Measurements from ENCODE around the gene ANKRD63.

The ANKRD63 gene

GRCh38 chr15:40317580-40317979 is 34.7 kb upstream of the ANKRD63 start:
- DNase-seq, result no peak
- WGBS (ENCODE audit: extremely low coverage, insufficient coverage, low lambda C conversion rate), result no CpG with 5 or more reads among the region's 4 CpGs
- H3K79me1 ChIP-seq (ENCODE audit: low read length), result no peaks in the 10 kb centered on the region
- H3K23ac ChIP-seq (ENCODE audit: low read length), result no peak overlapping the region
- no peaks in the 10 kb centered on the region for H3K36me3 ChIP-seq (ENCODE audit: control insufficient read depth, insufficient read depth, low read length)
- H3K79me2 ChIP-seq (ENCODE audit: control insufficient read depth, insufficient read depth, low read length), result no peaks in the 10 kb centered on the region
- no peak overlapping the region for H3K4ac ChIP-seq (ENCODE audit: low read depth, low read length)
- peaks cover 3% of the 10 kb centered on the region for H3K4me1 ChIP-seq (ENCODE audit: control insufficient read depth, low read depth, low read length)
- no peak overlapping the region for H2BK5ac ChIP-seq (ENCODE audit: low read length)
- H3K4me3 ChIP-seq (ENCODE audit: low read length), result no peak overlapping the region
- no peak overlapping the region for H2BK120ac ChIP-seq (ENCODE audit: low read depth, low read length)
- no peak overlapping the region for H3K18ac ChIP-seq (ENCODE audit: low read length)
- no peak overlapping the region for H3K4me2 ChIP-seq (ENCODE audit: low read length)
- no peak overlapping the region for H3K9ac ChIP-seq (ENCODE audit: low read length)
- H3K27ac ChIP-seq (ENCODE audit: low read depth, low read length), result no peak overlapping the region
- H3K56ac ChIP-seq (ENCODE audit: low read length), result no peak overlapping the region
- H3K27me3 ChIP-seq (ENCODE audit: insufficient read depth, low read length, poor library complexity), result no peaks in the 10 kb centered on the region
- H4K8ac ChIP-seq (ENCODE audit: low read depth, low read length), result no peak overlapping the region
- H2BK15ac ChIP-seq (replicated peaks; ENCODE audit: low read depth), result no peak overlapping the region
- H2AK5ac ChIP-seq (ENCODE audit: low read length), result no peak overlapping the region
- no peak overlapping the region for H4K5ac ChIP-seq (ENCODE audit: low read length)

DNA sequence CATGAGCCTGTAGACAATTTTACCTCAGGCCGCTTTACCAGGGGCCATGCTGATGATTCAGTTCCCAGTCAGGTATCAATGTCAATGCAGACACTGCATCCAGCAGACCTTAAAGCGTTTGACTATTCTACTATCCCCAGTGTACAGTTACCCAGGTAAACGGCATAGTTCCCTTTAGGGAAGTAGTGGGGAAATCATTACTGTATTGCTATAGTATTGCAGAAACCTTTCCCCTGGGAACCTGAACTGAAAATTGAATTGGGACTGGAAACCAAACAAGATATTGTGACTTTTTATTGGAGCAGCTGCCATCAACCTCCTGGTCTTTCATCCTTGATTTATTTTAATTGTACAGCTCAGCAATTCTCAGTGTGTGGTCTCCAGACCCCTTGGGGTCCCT is 34.1 kb upstream of the ANKRD63 start:
- WGBS (ENCODE audit: extremely low coverage, insufficient coverage, low lambda C conversion rate), result no CpG with 5 or more reads among the region's 3 CpGs

GRCh38 chr15:40314723-40315276 is 31.9 kb upstream of the ANKRD63 start:
- Histone ChIP-seq H3K9ac (ENCODE audit: low read length) (no peak overlapping the region), H3K56ac (ENCODE audit: low read length) (no peak overlapping the region), H2BK15ac (replicated peaks; ENCODE audit: low read depth) (no peak overlapping the region), H3K23ac (ENCODE audit: low read length) (no peak overlapping the region), H3K36me3 (ENCODE audit: control insufficient read depth, insufficient read depth, low read length) (no peaks in the 10 kb centered on the region), H3K4ac (ENCODE audit: low read depth, low read length) (no peak overlapping the region), H2BK120ac (ENCODE audit: low read depth, low read length) (no peak overlapping the region), H3K4me1 (ENCODE audit: control insufficient read depth, low read depth, low read length) (no peaks in the 10 kb centered on the region), H3K79me1 (ENCODE audit: low read length) (no peaks in the 10 kb centered on the region), H2BK5ac (ENCODE audit: low read length) (no peak overlapping the region), H2AK5ac (ENCODE audit: low read length) (no peak overlapping the region), H4K8ac (ENCODE audit: low read depth, low read length) (no peak overlapping the region), H4K5ac (ENCODE audit: low read length) (no peak overlapping the region), H3K79me2 (ENCODE audit: control insufficient read depth, insufficient read depth, low read length) (no peaks in the 10 kb centered on the region), H3K27me3 (ENCODE audit: insufficient read depth, low read length, poor library complexity) (no peaks in the 10 kb centered on the region), H3K27ac (ENCODE audit: low read depth, low read length) (no peak overlapping the region), H3K4me3 (ENCODE audit: low read length) (no peak overlapping the region), H3K18ac (ENCODE audit: low read length) (no peak overlapping the region), H3K4me2 (ENCODE audit: low read length) (no peak overlapping the region)
- no CpG with 5 or more reads among the region's 4 CpGs for WGBS (ENCODE audit: extremely low coverage, insufficient coverage, low lambda C conversion rate)
- no peak for DNase-seq

More for the DNA sequence above, 34.1 kb upstream of the ANKRD63 start:
- H3K9ac ChIP-seq (ENCODE audit: low read length), result no peak overlapping the region
- H3K79me1 ChIP-seq (ENCODE audit: low read length), result no peaks in the 10 kb centered on the region
- no peak overlapping the region for H3K4ac ChIP-seq (ENCODE audit: low read depth, low read length)
- no peak overlapping the region for H3K4me2 ChIP-seq (ENCODE audit: low read length)
- H4K8ac ChIP-seq (ENCODE audit: low read depth, low read length), result no peak overlapping the region
- no peak overlapping the region for H2BK15ac ChIP-seq (replicated peaks; ENCODE audit: low read depth)
- no peak overlapping the region for H3K27ac ChIP-seq (ENCODE audit: low read depth, low read length)
- no peak overlapping the region for H4K5ac ChIP-seq (ENCODE audit: low read length)
- no peak overlapping the region for H3K4me3 ChIP-seq (ENCODE audit: low read length)
- no peak overlapping the region for H3K23ac ChIP-seq (ENCODE audit: low read length)
- no peak overlapping the region for H2AK5ac ChIP-seq (ENCODE audit: low read length)
- no peak overlapping the region for H2BK120ac ChIP-seq (ENCODE audit: low read depth, low read length)
- H3K79me2 ChIP-seq (ENCODE audit: control insufficient read depth, insufficient read depth, low read length), result no peaks in the 10 kb centered on the region
- DNase-seq, result no peak
- H3K4me1 ChIP-seq (ENCODE audit: control insufficient read depth, low read depth, low read length), result no peaks in the 10 kb centered on the region
- no peak overlapping the region for H2BK5ac ChIP-seq (ENCODE audit: low read length)
- no peak overlapping the region for H3K18ac ChIP-seq (ENCODE audit: low read length)
- no peaks in the 10 kb centered on the region for H3K36me3 ChIP-seq (ENCODE audit: control insufficient read depth, insufficient read depth, low read length)
- H3K56ac ChIP-seq (ENCODE audit: low read length), result no peak overlapping the region
- no peaks in the 10 kb centered on the region for H3K27me3 ChIP-seq (ENCODE audit: insufficient read depth, low read length, poor library complexity)

DNA sequence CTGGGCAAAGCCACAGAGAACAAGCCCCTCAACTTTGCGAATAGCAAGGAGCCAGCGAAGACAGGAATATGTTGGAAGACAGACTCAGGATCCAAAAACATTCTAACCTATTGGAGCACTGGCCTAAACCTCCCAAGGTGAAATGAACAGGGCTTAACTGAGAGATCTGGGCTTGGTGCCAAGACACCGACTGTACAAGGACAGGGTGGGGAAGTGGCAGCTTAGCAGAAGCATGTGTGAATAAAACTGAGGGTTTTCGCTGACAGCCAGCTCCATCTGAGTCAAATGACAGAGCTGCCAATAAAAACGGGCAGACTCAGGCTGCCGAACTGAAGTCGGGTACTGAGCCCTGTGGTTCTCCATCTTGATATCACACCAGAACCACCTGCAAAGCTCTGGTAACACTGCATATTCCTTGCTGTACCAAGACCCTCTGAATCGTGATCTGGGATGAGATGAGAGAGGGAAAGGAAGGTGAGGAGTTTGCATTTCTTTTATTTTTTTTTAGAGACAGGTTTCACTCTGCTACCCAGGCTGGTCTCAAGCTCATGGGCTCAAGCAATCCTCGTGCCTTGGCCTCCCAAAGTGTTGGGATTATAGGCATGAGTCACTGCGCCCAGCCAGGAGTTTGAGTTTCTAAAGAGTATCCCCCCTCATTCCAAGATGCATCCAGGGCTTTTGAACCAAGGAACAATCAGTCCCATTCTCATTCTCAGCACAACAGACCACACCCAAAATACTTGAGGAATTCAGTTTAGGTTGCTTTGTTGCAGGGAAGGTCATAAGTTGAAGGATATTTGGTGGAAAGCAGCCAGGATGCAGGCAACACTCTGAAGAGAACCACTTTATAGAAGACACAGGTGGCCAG is 30.9 kb upstream of the ANKRD63 start:
- Histone ChIP-seq H3K23ac (ENCODE audit: low read length) (no peak overlapping the region), H3K27me3 (ENCODE audit: insufficient read depth, low read length, poor library complexity) (no peaks in the 10 kb centered on the region), H3K56ac (ENCODE audit: low read length) (no peak overlapping the region), H3K4me2 (ENCODE audit: low read length) (no peak overlapping the region), H3K4me3 (ENCODE audit: low read length) (no peak overlapping the region), H2BK15ac (replicated peaks; ENCODE audit: low read depth) (no peak overlapping the region), H3K36me3 (ENCODE audit: control insufficient read depth, insufficient read depth, low read length) (no peaks in the 10 kb centered on the region), H3K79me2 (ENCODE audit: control insufficient read depth, insufficient read depth, low read length) (no peaks in the 10 kb centered on the region), H2BK5ac (ENCODE audit: low read length) (no peak overlapping the region), H3K4me1 (ENCODE audit: control insufficient read depth, low read depth, low read length) (peaks cover under 1% of the 10 kb centered on the region), H3K18ac (ENCODE audit: low read length) (no peak overlapping the region), H2AK5ac (ENCODE audit: low read length) (no peak overlapping the region), H2BK120ac (ENCODE audit: low read depth, low read length) (no peak overlapping the region), H3K4ac (ENCODE audit: low read depth, low read length) (no peak overlapping the region), H3K9ac (ENCODE audit: low read length) (no peak overlapping the region), H4K5ac (ENCODE audit: low read length) (no peak overlapping the region), H3K27ac (ENCODE audit: low read depth, low read length) (no peak overlapping the region), H4K8ac (ENCODE audit: low read depth, low read length) (no peak overlapping the region), H3K79me1 (ENCODE audit: low read length) (no peaks in the 10 kb centered on the region)
- no peak for DNase-seq
- WGBS (ENCODE audit: extremely low coverage, insufficient coverage, low lambda C conversion rate), result no CpG with 5 or more reads among the region's 10 CpGs

DNA sequence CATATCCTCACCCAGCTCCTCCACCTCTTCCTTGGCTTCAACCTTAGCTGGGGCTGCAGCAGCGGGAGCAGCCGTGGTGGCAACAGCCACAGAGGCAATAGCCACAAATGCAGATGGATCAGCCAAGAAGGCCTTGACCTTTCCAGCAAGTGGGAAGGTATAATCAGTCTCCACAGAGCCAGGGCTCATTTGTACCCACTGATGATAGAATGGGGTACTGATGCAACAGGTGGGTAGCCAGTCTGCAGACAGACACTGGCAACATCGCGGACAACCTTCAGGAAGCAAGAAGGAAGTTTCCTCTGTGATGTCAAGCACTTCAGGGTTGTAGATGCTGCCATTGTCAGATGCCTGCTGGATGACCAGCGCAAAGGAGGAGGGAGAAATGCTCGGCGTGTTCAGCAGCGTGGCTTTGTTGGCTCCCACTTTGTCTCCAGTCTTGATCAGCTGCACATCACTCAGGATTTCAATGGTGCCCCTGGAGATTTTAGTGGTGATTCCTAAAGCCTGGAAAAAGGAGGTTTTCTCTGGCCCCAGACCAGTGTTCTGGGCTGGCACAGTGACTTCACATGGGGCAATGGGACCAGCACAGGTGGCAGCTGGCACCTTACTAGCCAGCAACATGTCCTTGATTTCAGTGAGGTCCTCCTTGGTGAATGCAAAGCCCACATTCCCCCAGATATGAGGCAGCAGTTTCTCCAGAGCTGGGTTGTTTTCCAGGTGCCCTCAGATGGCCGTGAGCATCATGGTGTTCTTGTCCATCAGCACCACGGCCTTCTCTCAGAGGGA is 29.7 kb upstream of the ANKRD63 start:
- WGBS (ENCODE audit: extremely low coverage, insufficient coverage, low lambda C conversion rate), result no CpG with 5 or more reads among the region's 10 CpGs
- Histone ChIP-seq H3K4ac (ENCODE audit: low read depth, low read length) (no peak overlapping the region), H3K18ac (ENCODE audit: low read length) (no peak overlapping the region)

More for the DNA sequence above, 29.7 kb upstream of the ANKRD63 start:
- Histone ChIP-seq H3K9ac (ENCODE audit: low read length) (no peak overlapping the region), H3K4me2 (ENCODE audit: low read length) (no peak overlapping the region), H3K23ac (ENCODE audit: low read length) (no peak overlapping the region), H2BK5ac (ENCODE audit: low read length) (no peak overlapping the region), H3K36me3 (ENCODE audit: control insufficient read depth, insufficient read depth, low read length) (no peaks in the 10 kb centered on the region), H2BK120ac (ENCODE audit: low read depth, low read length) (no peak overlapping the region), H2AK5ac (ENCODE audit: low read length) (no peak overlapping the region), H3K79me1 (ENCODE audit: low read length) (no peaks in the 10 kb centered on the region), H3K56ac (ENCODE audit: low read length) (no peak overlapping the region), H2BK15ac (replicated peaks; ENCODE audit: low read depth) (no peak overlapping the region), H4K5ac (ENCODE audit: low read length) (no peak overlapping the region), H3K27ac (ENCODE audit: low read depth, low read length) (no peak overlapping the region), H3K4me3 (ENCODE audit: low read length) (no peak overlapping the region), H3K79me2 (ENCODE audit: control insufficient read depth, insufficient read depth, low read length) (no peaks in the 10 kb centered on the region), H4K8ac (ENCODE audit: low read depth, low read length) (no peak overlapping the region), H3K4me1 (ENCODE audit: control insufficient read depth, low read depth, low read length) (peaks cover 5% of the 10 kb centered on the region), H3K27me3 (ENCODE audit: insufficient read depth, low read length, poor library complexity) (no peaks in the 10 kb centered on the region)
- DNase-seq, result no peak
